RWPE2 (cell line): ENCODE data around the gene ZBTB20.
A peak's percentile ranks its signal among the peaks of the same experiment; 100 is the strongest.

Experiments used
- ATAC-seq: fragments of 200-7000 bp; cut with Tn5 transposase; 3 replicates; pipeline ENCODE4 v1.9.1; 2021; ENCODE audit warnings: low read depth
- DNase-seq: peaks from one replicate; pipeline ENCODE4 v3.0.0-alpha.2; 2020; ENCODE audit warnings: low spot score
- H3K27ac ChIP-seq: fragments of 450-650 bp; 2 replicates; pipeline ENCODE4 v1.5.1; 2017; ENCODE audit warnings: mild to moderate bottlenecking; ENCODE audit not compliant: poor library complexity, severe bottlenecking
- H3K27me3 ChIP-seq: fragments of 250-450 bp; sonication (Bioruptor Pico); 2 replicates; pipeline ENCODE4 v1.5.1; 2021; ENCODE audit warnings: mild to moderate bottlenecking, moderate library complexity; ENCODE audit not compliant: insufficient read depth, poor library complexity, severe bottlenecking
- H3K36me3 ChIP-seq: fragments of 250-450 bp; sonication (Bioruptor Pico); 2 replicates; pipeline ENCODE4 v1.5.1; 2020; ENCODE audit warnings: low read depth, mild to moderate bottlenecking, moderate library complexity
- H3K4me1 ChIP-seq: fragments of 250-450 bp; sonication (Bioruptor Pico); 2 replicates; pipeline ENCODE4 v1.5.1; 2021; ENCODE audit warnings: mild to moderate bottlenecking, moderate library complexity; ENCODE audit not compliant: insufficient read depth, poor library complexity, severe bottlenecking
- H3K4me3 ChIP-seq: fragments of 250-450 bp; sonication (Bioruptor Pico); 2 replicates; pipeline ENCODE4 v1.5.1; 2021; ENCODE audit warnings: mild to moderate bottlenecking, moderate library complexity; ENCODE audit not compliant: severe bottlenecking
- H3K9me3 ChIP-seq: fragments of 250-450 bp; sonication (Bioruptor Pico); 2 replicates; pipeline ENCODE4 v1.5.1; 2021; ENCODE audit warnings: mild to moderate bottlenecking, moderate library complexity; ENCODE audit not compliant: severe bottlenecking
- TF ChIP-seq, protein P1 (sequence below): fragments of 450-650 bp; IDR thresholded peaks from one replicate; pipeline ENCODE4 v1.5.1; 2017; ENCODE audit warnings: mild to moderate bottlenecking, moderate library complexity; ENCODE audit not compliant: poor library complexity, severe bottlenecking

ZBTB20 gene

DNA sequence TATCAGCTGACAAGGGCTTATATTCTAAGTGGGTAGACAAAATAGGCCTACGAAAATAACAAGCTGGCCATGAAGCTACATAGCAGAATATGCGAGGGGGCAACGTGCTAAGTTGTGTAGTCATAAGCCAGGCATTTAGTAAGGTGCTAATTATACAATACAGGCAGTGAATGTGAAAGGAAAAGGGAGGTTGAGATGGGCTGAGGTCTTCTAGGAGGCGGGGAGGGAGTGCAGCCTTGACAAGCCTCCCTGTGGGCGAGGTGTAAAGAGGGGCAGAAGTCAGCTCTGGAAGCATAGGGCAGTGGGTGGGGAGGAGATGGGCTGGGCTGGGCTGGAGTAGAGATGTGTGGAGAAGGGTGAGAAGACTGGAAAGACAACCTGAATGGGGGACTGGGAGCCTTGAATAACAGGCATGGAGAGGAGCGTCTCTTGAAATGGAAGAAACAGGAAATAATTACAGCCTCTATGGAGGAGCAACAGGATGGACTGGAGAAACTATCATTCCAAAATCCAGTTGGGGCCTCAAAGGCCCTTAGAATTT is 852.1 kb downstream of the ZBTB20 start:
- Histone ChIP-seq H3K27me3 (no peaks in the 10 kb centered on the region), H3K4me3 (no peak overlapping the region), H3K4me1 (no peaks in the 10 kb centered on the region), H3K27ac (no peak overlapping the region), H3K36me3 (no peaks in the 10 kb centered on the region), H3K9me3 (no peaks in the 10 kb centered on the region)
- DNase-seq, result no peak
- TF ChIP-seq, protein P1, sequence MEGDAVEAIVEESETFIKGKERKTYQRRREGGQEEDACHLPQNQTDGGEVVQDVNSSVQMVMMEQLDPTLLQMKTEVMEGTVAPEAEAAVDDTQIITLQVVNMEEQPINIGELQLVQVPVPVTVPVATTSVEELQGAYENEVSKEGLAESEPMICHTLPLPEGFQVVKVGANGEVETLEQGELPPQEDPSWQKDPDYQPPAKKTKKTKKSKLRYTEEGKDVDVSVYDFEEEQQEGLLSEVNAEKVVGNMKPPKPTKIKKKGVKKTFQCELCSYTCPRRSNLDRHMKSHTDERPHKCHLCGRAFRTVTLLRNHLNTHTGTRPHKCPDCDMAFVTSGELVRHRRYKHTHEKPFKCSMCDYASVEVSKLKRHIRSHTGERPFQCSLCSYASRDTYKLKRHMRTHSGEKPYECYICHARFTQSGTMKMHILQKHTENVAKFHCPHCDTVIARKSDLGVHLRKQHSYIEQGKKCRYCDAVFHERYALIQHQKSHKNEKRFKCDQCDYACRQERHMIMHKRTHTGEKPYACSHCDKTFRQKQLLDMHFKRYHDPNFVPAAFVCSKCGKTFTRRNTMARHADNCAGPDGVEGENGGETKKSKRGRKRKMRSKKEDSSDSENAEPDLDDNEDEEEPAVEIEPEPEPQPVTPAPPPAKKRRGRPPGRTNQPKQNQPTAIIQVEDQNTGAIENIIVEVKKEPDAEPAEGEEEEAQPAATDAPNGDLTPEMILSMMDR, result no peak
- ATAC-seq, result no peak

DNA sequence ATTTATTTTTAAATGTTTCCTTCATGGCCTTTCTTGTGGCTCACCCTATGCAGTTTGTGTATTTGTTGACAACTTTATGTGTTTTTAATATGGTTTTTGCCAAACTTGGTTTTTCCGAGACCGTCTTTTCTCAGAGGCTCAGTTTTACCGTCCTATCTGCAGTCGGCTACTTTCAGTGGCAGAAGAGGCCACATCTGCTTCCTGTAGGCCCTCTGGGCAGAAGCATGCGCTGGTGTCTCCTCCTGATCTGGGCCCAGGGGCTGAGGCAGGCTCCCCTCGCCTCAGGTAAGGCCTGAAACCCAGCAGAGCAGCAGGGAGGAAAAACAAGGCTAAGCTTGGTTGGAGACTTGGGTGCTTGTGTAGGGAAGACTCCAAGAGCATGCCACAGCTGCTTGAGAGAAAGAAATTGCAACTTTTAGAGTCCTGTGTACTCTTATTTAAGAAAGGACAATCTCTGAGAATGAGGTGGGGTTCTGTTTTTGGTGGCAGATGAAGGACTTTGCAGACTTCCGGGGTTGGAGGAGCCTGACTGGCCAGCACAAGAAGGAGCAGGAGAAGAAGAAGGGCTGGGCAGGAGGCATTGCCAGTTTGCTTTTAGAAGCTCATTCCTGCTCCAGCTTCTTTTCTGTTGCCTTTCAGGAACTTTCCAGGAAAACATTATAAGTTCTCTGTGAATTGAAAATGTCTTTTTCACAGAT is 853.1 kb downstream of the ZBTB20 start, which contains the start of gene TIGIT:
Gene TIGIT (plus strand): TSS at position 191 of the 698 bp plus-strand sequence. CDS start 34 bp downstream, at position 225.
- Histone ChIP-seq H3K4me3 (no peak within 1 kb of the TSS), H3K36me3 (no peaks in the 10 kb centered on the region), H3K4me1 (no peaks in the 10 kb centered on the region), H3K9me3 (no peaks in the 10 kb centered on the region), H3K27ac (no peak within 1 kb of the TSS), H3K27me3 (no peaks in the 10 kb centered on the region)
- TF ChIP-seq, protein P1, result no peak
- ATAC-seq (no peak), DNase-seq (no peak)

- Histone ChIP-seq H3K4me3 (no peak overlapping the region), H3K4me1 (no peaks in the 10 kb centered on the region), H3K9me3 (no peaks in the 10 kb centered on the region), H3K27ac (no peak overlapping the region), H3K27me3 (no peaks in the 10 kb centered on the region), H3K36me3 (no peaks in the 10 kb centered on the region)
- DNase-seq (no peak), ATAC-seq (peak; percentile 25; the same call in 2 of the 3 replicates)
- TF ChIP-seq, protein P1, result peak; percentile 54
Measured at GRCh38 chr3:114290911-114291901, 855.9 kb downstream of the ZBTB20 start.

GRCh38 chr3:114286266-114286665 is 860.8 kb downstream of the ZBTB20 start:
- Histone ChIP-seq H3K27ac (no peak overlapping the region), H3K4me3 (no peak overlapping the region), H3K9me3 (no peaks in the 10 kb centered on the region), H3K36me3 (no peaks in the 10 kb centered on the region), H3K27me3 (no peaks in the 10 kb centered on the region), H3K4me1 (no peaks in the 10 kb centered on the region)
- TF ChIP-seq, protein P1, result no peak
- ATAC-seq (no peak), DNase-seq (no peak)
